ENCODE results near the gene MSGN1.

DNA sequence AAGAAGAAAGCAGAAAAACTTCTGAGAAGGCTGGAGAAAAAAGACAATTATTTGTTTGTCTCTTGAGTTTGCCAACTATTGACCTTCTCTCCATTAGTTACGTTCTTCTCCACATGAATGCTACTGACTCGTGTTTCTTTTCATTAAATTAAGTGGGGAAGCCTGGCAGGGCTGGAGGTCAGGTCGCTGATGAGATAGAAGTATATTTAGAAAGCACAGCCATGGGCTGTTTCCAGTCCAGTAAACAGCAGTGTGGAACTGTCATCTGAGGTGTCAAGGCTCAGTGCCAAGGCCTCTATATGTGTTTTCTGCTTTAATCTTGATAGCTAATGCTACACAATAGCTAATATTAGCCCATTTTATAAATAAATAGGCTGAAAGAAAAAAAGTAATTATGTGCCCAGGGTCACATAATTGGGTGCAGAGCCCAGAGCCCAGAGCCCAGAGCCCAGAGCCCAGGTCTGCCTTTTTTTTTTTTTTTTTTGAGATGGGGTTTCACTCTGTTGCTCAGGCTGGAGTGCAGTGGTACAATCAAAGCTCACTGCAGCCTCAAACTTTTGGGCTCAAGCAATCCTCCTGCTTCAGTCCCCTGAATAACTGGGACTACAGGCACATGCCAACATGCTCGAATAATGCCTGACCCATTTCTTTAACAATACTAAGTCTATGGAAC is 6.3 kb downstream of the MSGN1 start:
- TF ChIP-seq CTCF (conservative IDR thresholded peaks at IDR 0.05; ENCODE audit: low read depth, low read length) = no peak
- no peak for TF ChIP-seq EZH2 (IDR thresholded peaks at IDR 0.05; ENCODE audit: borderline replicate concordance, low read depth, low read length, poor library complexity, severe bottlenecking)

Measured in A673 (cell line).